Calu3 (cell line): Measurements from ENCODE around the gene CLCN1. TPM values are rescaled to one million over a fixed set of nuclear protein-coding genes. Genes with fewer than 3 reads are reported as not detected.

Source experiments
- BruUV-seq: library from RNA; stranded (reverse); fragments of 400-500 nt; replicated peaks from 2 replicates; lab custom pipeline; 2021; lab: Mats Ljungman, UMichigan
- CTCF ChIA-PET: fragments of 300-600 bp; sonication (Branson Sonifier 250); formaldehyde crosslinking; loops from one replicate; lab custom pipeline; 2022; ENCODE audit warnings: antibody characterized with exemption; lab: Charles Lee
- DNase-seq: peaks from one replicate; pipeline ENCODE4 v3.0.0; 2022
- H3K27ac Mint-ChIP-seq: one replicate; pipeline ENCODE4 v1.8.0; 2022; ENCODE audit warnings: mixed read lengths; ENCODE audit not compliant: unreplicated experiment
- H3K27me3 Mint-ChIP-seq: one replicate; pipeline ENCODE4 v1.8.0; 2022; ENCODE audit warnings: mixed read lengths; ENCODE audit not compliant: unreplicated experiment
- H3K36me3 Mint-ChIP-seq: one replicate; pipeline ENCODE4 v1.8.0; 2022; ENCODE audit warnings: mild to moderate bottlenecking, moderate library complexity, mixed read lengths; ENCODE audit not compliant: insufficient read depth, unreplicated experiment
- H3K4me1 Mint-ChIP-seq: one replicate; pipeline ENCODE4 v1.8.0; 2022; ENCODE audit warnings: mild to moderate bottlenecking, low read depth, mixed read lengths; ENCODE audit not compliant: unreplicated experiment
- H3K4me3 Mint-ChIP-seq: one replicate; pipeline ENCODE4 v1.8.0; 2022; ENCODE audit warnings: mild to moderate bottlenecking, low read depth, moderate library complexity, mixed read lengths; ENCODE audit not compliant: unreplicated experiment
- H3K9me3 Mint-ChIP-seq: one replicate; pipeline ENCODE4 v1.8.0; 2022; ENCODE audit warnings: low read depth, mixed read lengths; ENCODE audit not compliant: unreplicated experiment
- intact Hi-C: fragments of 100-400 bp; cut with micrococcal nuclease; formaldehyde crosslinking; loops from one replicate; pipeline ENCODE4 v1.10.0; 2022; ENCODE audit not compliant: unreplicated experiment
- total RNA-seq: library from RNA; stranded (reverse); gene quantifications from 2 replicates; pipeline ENCODE4 v1.2.3, GENCODE V29; 2022
- TF ChIP-seq, protein P1 (sequence below): fragments of 200-600 bp; IDR thresholded peaks from one replicate; pipeline ENCODE4 v1.8.0; 2022; ENCODE audit warnings: antibody characterized with exemption; ENCODE audit not compliant: unreplicated experiment

The CLCN1 gene
- total RNA-seq, 1 experiment from 2014 or later: 0.61 TPM

DNA sequence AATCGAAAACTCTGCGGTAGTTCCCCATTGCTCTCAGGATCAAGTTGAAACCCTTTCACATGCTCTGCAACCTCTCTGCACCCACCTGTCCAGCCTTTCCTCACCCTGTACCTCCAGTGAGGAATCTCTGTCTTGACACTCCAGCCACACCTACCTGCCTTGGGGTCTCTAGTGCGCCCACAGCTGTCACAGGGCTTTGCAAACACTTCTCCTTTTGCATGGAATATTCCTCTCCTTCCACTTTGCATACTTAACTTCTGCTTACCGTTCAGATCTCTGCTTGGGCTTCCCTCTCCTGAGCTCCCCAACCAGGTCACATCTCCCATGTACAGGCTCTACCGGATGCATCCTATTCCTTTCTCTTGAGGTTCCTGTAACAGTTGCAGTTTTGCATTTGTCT, 58.6 kb downstream of the CLCN1 start:
- Mint-ChIP-seq H3K27me3 (no peaks in the 10 kb centered on the region), H3K9me3 (no peaks in the 10 kb centered on the region), H3K4me1 (peaks cover 56% of the 10 kb centered on the region), H3K4me3 (no peak overlapping the region), H3K36me3 (peaks cover 5% of the 10 kb centered on the region), H3K27ac (no peak overlapping the region)
- CTCF ChIA-PET: interaction anchor here (0.5 kb wide), 1 partner anchor 131 kb away, joined by 4 read pairs; no protein-coding TSS in a partner anchor
- TF ChIP-seq, protein P1, sequence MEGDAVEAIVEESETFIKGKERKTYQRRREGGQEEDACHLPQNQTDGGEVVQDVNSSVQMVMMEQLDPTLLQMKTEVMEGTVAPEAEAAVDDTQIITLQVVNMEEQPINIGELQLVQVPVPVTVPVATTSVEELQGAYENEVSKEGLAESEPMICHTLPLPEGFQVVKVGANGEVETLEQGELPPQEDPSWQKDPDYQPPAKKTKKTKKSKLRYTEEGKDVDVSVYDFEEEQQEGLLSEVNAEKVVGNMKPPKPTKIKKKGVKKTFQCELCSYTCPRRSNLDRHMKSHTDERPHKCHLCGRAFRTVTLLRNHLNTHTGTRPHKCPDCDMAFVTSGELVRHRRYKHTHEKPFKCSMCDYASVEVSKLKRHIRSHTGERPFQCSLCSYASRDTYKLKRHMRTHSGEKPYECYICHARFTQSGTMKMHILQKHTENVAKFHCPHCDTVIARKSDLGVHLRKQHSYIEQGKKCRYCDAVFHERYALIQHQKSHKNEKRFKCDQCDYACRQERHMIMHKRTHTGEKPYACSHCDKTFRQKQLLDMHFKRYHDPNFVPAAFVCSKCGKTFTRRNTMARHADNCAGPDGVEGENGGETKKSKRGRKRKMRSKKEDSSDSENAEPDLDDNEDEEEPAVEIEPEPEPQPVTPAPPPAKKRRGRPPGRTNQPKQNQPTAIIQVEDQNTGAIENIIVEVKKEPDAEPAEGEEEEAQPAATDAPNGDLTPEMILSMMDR: no peak
- intact Hi-C loops: loop anchor here (5.0 kb wide), 1 partner anchor 52 kb away; no protein-coding TSS in a partner anchor
- BruUV-seq: no TSS peak
- no peak for DNase-seq

DNA sequence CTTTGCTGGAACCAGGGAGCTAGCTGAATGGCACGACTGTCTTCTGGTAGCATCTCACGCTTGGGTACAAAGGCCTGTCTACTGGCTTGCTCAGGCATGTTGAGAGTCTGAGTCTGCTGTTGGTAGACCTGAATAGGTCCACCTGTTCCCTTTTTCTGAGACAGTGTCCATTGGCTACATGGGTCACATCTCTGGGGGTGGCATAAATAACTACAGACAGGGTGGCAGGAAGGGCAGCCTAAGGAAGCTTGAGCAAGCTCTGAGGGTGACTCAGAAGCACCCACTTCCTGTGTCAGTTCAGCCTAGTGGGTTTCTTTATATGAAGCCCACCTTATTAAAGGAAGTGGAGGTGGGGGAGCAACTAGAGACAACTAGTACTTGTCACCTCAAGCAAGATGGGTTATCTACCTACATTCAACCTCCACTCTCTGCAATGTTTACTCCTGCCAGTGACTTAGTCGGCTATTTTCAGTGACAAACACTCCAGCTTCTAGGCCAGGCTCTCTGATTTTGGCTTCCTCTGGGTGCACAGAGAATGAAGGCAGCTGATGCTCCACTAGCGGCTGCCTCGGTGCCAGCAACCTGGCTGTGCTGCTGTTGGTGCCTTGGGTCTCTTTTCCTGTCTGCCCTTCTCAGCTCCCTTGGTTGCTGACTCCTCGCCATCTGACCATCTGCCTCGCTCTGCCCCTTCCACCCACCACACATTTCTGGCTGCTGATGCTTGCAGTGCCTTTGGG, 59.6 kb downstream of the CLCN1 start:
- H3K27ac Mint-ChIP-seq: no peak overlapping the region
- no peaks in the 10 kb centered on the region for H3K27me3 Mint-ChIP-seq
- BruUV-seq: no TSS peak
- intact Hi-C loops: no loop called here
- TF ChIP-seq, protein P1: no peak
- H3K36me3 Mint-ChIP-seq: peaks cover 14% of the 10 kb centered on the region
- H3K4me1 Mint-ChIP-seq: peaks cover 53% of the 10 kb centered on the region
- no peaks in the 10 kb centered on the region for H3K9me3 Mint-ChIP-seq
- CTCF ChIA-PET: no interaction called here
- DNase-seq: no peak
- H3K4me3 Mint-ChIP-seq: no peak overlapping the region

DNA sequence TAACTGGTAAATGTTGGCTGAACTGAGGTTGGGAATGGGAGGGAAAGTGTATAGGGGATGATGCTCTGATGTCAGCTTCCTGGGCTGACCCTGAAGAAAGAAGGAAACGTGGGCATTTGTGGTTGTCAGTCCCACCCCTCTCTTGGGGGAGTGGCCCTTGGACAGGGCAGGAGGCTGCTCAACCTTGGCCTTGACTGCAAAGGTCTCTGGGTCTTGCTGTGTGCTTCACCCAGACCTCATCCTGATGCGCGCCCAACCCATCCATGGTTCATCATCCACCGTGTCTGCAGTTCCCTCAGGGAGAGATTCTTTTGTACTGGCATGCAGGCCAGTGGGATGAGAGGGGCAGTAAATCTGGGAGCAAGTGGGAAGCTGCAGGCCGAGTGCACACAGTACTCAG, 60.5 kb downstream of the CLCN1 start:
- TF ChIP-seq, protein P1: no peak
- Mint-ChIP-seq H3K4me3 (no peak overlapping the region), H3K9me3 (no peaks in the 10 kb centered on the region), H3K27me3 (no peaks in the 10 kb centered on the region), H3K27ac (no peak overlapping the region), H3K4me1 (peaks cover 44% of the 10 kb centered on the region), H3K36me3 (peaks cover 24% of the 10 kb centered on the region)
- DNase-seq: no peak
- intact Hi-C loops: no loop called here
- no TSS peak for BruUV-seq
- CTCF ChIA-PET: no interaction called here

DNA sequence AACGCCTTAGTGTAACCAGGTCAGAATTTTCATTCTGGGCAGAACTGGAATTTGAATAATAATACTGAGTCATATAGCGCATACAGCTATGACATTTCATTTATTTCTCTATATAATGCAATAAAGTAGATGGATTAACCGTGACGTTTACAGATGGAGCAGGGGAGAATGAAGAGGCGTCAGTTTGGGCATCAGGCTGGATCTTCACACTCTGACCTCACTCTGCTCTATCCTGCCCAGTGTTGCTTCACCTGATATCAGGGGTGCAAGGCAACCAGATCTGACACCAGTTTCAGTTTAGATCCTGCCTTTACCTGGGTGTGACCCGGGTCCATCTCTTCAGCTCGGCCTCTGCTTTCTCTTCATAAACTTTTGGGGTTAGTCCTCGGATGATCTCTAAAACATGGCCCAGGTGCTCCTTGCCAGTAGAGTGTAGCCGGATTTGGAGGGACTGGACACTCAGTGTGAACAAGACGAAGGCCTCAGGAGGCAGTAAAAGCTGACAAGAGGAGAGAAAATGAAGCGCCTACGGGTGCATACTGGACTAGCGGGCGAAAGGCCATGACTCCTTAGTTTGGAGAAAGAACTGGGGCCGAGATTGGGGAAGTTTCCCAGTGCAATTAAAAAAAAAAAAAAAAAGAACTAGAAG, 63.8 kb downstream of the CLCN1 start:
- DNase-seq: no peak
- no peaks in the 10 kb centered on the region for H3K9me3 Mint-ChIP-seq
- BruUV-seq: TSS peak; percentile 74
- H3K27ac Mint-ChIP-seq: peak overlapping the region; percentile 98
- peaks cover 46% of the 10 kb centered on the region for H3K36me3 Mint-ChIP-seq
- no peaks in the 10 kb centered on the region for H3K27me3 Mint-ChIP-seq
- intact Hi-C loops: loop anchor here (2.0 kb wide), 1 partner anchor 49 kb away; no protein-coding TSS in a partner anchor
- peak overlapping the region; percentile 85 for H3K4me3 Mint-ChIP-seq
- TF ChIP-seq, protein P1: no peak
- peaks cover 30% of the 10 kb centered on the region for H3K4me1 Mint-ChIP-seq
- CTCF ChIA-PET: interaction anchor here (0.7 to 1.4 kb wide), 17 partner anchors 10 to 1709 kb away, joined by 3 to 12 read pairs (median 5); partner anchors contain the start of genes CASP2 and EPHA1
